Astrocyte (in vitro differentiated cells and primary cell): ENCODE data around the gene IMPDH2. TPM values are rescaled to one million over a fixed set of nuclear protein-coding genes. Genes with fewer than 3 reads are reported as not detected.

Experiments used
- DNase-seq: peaks from one replicate; pipeline ENCODE4 v3.0.0-alpha.2; 2010; ENCODE audit warnings: low read depth
- FAIRE-seq: peaks from 2 replicates; lab custom pipeline; 2011; peaks lifted over from hg19 to GRCh38; lab: Jason Lieb, UNC
- H2AFZ ChIP-seq: 2 replicates; pipeline ENCODE4 v1.6.0; 2012; ENCODE audit warnings: low read depth, low read length, inconsistent platforms
- H3K27ac ChIP-seq: 2 replicates; pipeline ENCODE4 v1.5.1; 2011; ENCODE audit warnings: low read depth, low read length, inconsistent platforms
- H3K27me3 ChIP-seq: 2 replicates; pipeline ENCODE4 v1.6.0; 2011; ENCODE audit warnings: low read length, inconsistent platforms; ENCODE audit not compliant: insufficient read depth
- H3K36me3 ChIP-seq: 2 replicates; pipeline ENCODE4 v1.5.1; 2011; ENCODE audit warnings: low read length, inconsistent platforms; ENCODE audit not compliant: insufficient read depth
- H3K4me1 ChIP-seq: 2 replicates; pipeline ENCODE4 v1.5.1; 2011; ENCODE audit warnings: low read length, inconsistent platforms; ENCODE audit not compliant: insufficient read depth
- H3K4me2 ChIP-seq: 2 replicates; pipeline ENCODE4 v1.6.0; 2012; ENCODE audit warnings: low read length, inconsistent platforms
- H3K4me3 ChIP-seq: 2 replicates; pipeline ENCODE4 v1.5.1; 2011; ENCODE audit warnings: low read depth, mild to moderate bottlenecking, low read length, inconsistent platforms; ENCODE audit not compliant: insufficient read depth
- H3K79me2 ChIP-seq: 2 replicates; pipeline ENCODE4 v1.6.0; 2012; ENCODE audit warnings: mild to moderate bottlenecking, low read length, inconsistent platforms; ENCODE audit not compliant: insufficient read depth
- H3K9ac ChIP-seq: 2 replicates; pipeline ENCODE4 v1.6.0; 2012; ENCODE audit warnings: mild to moderate bottlenecking, low read length, inconsistent platforms
- H3K9me3 ChIP-seq: 2 replicates; pipeline ENCODE4 v1.5.1; 2012; ENCODE audit warnings: low read depth, mild to moderate bottlenecking, low read length, inconsistent platforms; ENCODE audit not compliant: insufficient read depth
- H4K20me1 ChIP-seq: 2 replicates; pipeline ENCODE4 v1.6.0; 2012; ENCODE audit warnings: low read length, inconsistent platforms; ENCODE audit not compliant: insufficient read depth
- H3K27ac Mint-ChIP-seq: one replicate; pipeline ENCODE4 v1.8.0; 2021; ENCODE audit warnings: mild to moderate bottlenecking, mixed read lengths; ENCODE audit not compliant: unreplicated experiment
- H3K27me3 Mint-ChIP-seq: one replicate; pipeline ENCODE4 v1.8.0; 2021; ENCODE audit warnings: low read depth, mixed read lengths; ENCODE audit not compliant: unreplicated experiment
- H3K36me3 Mint-ChIP-seq: one replicate; pipeline ENCODE4 v1.8.0; 2021; ENCODE audit warnings: low read depth, mixed read lengths; ENCODE audit not compliant: unreplicated experiment
- H3K4me1 Mint-ChIP-seq: one replicate; pipeline ENCODE4 v1.8.0; 2021; ENCODE audit warnings: low read depth, mixed read lengths; ENCODE audit not compliant: unreplicated experiment
- H3K4me3 Mint-ChIP-seq: one replicate; pipeline ENCODE4 v1.8.0; 2021; ENCODE audit warnings: mild to moderate bottlenecking, moderate library complexity, mixed read lengths; ENCODE audit not compliant: unreplicated experiment
- H3K9me3 Mint-ChIP-seq: one replicate; pipeline ENCODE4 v1.8.0; 2021; ENCODE audit warnings: mild to moderate bottlenecking, mixed read lengths; ENCODE audit not compliant: unreplicated experiment
- EZH2 ChIP-seq: IDR thresholded peaks from 2 replicates; pipeline ENCODE4 v1.6.1; 2012; ENCODE audit warnings: mild to moderate bottlenecking, low read length, inconsistent platforms; ENCODE audit not compliant: insufficient read depth
- total RNA-seq: library from RNA; stranded (reverse); gene quantifications from 2 replicates; pipeline ENCODE4 v1.2.1, GENCODE V29; 2021
- TF ChIP-seq, protein P1 (sequence below): IDR thresholded peaks from 2 replicates; pipeline ENCODE4 v1.5.1; 2011; ENCODE audit warnings: low read depth, mild to moderate bottlenecking, inconsistent platforms, low read length, moderate library complexity; ENCODE audit not compliant: insufficient read depth

The IMPDH2 gene
- total RNA-seq, 1 donor from 2014 or later = 119 TPM

- H3K4me1 Mint-ChIP-seq = peaks cover 12% of the 10 kb centered on the region
- peak overlapping the region; percentile 79 for H3K4me3 ChIP-seq
- peak overlapping the region; percentile 83 for H3K4me3 Mint-ChIP-seq
- peak overlapping the region; percentile 98 for H3K4me2 ChIP-seq
- H3K27ac ChIP-seq = peak overlapping the region; percentile 52
- H3K79me2 ChIP-seq = peaks cover 73% of the 10 kb centered on the region
- no peaks in the 10 kb centered on the region for H3K27me3 Mint-ChIP-seq
- no peaks in the 10 kb centered on the region for H3K9me3 Mint-ChIP-seq
- no peaks in the 10 kb centered on the region for H3K9me3 ChIP-seq
- H3K27ac Mint-ChIP-seq = peak overlapping the region; percentile 66
- peaks cover 16% of the 10 kb centered on the region for H3K36me3 Mint-ChIP-seq
- H2AFZ ChIP-seq = peak overlapping the region; percentile 87
- H3K9ac ChIP-seq = peak overlapping the region; percentile 81
- FAIRE-seq (no peak), DNase-seq (no peak)
- peaks cover 22% of the 10 kb centered on the region for H3K4me1 ChIP-seq
- TF ChIP-seq, protein P1, sequence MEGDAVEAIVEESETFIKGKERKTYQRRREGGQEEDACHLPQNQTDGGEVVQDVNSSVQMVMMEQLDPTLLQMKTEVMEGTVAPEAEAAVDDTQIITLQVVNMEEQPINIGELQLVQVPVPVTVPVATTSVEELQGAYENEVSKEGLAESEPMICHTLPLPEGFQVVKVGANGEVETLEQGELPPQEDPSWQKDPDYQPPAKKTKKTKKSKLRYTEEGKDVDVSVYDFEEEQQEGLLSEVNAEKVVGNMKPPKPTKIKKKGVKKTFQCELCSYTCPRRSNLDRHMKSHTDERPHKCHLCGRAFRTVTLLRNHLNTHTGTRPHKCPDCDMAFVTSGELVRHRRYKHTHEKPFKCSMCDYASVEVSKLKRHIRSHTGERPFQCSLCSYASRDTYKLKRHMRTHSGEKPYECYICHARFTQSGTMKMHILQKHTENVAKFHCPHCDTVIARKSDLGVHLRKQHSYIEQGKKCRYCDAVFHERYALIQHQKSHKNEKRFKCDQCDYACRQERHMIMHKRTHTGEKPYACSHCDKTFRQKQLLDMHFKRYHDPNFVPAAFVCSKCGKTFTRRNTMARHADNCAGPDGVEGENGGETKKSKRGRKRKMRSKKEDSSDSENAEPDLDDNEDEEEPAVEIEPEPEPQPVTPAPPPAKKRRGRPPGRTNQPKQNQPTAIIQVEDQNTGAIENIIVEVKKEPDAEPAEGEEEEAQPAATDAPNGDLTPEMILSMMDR = no peak
- TF ChIP-seq EZH2 = no peak
- peaks cover 23% of the 10 kb centered on the region for H3K36me3 ChIP-seq
- peaks cover 47% of the 10 kb centered on the region for H4K20me1 ChIP-seq
- no peaks in the 10 kb centered on the region for H3K27me3 ChIP-seq
Observed at GRCh38 chr3:49017229-49017970, 11.8 kb downstream of the IMPDH2 start.

DNA sequence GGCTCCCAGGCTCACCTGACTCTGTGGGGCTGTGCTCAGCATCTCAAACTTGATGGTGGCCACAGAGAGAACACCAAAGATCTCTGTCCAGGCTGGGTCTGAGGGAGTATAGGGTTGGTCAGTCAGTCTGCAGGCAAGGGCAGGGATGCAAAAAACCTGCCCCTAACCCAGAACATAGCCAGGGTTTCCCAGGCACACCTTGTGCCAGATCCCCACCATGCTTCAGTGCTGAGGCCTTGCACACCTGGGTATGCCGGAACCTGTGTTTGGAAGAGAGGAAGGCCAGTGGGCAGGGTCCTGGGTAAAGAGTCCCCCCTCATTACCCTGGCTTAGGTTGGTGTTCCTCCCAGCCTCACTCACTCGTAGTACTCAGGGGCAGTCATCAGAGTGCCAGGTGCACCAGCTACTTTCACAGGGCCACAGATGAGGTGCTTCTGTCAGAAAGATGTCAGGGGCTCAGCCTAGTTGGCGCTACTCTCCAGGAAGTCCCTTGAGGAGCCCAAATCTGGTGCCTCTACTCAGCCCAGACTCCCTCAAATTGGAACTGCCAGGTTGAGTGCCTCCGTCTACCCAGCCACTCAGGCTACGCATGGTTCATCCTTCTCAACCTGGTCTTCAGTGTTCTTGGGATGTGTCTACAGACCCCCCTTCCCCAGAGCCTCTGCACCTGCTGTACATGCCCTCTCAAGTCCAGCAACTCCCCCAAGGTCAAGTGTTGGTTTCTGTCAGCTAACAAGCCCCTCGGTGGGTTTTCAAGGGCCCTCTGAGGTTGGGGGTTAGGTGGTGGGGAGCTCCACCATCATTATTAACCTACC is 12.6 kb downstream of the IMPDH2 start:
- no peak overlapping the region for H3K27ac ChIP-seq
- Mint-ChIP-seq H3K4me3 (peak overlapping the region; percentile 62), H3K9me3 (no peaks in the 10 kb centered on the region), H3K36me3 (peaks cover 24% of the 10 kb centered on the region), H3K4me1 (peaks cover 12% of the 10 kb centered on the region), H3K27me3 (no peaks in the 10 kb centered on the region), H3K27ac (peak overlapping the region; percentile 18)
- peaks cover 27% of the 10 kb centered on the region for H3K36me3 ChIP-seq
- FAIRE-seq (no peak), DNase-seq (no peak)
- TF ChIP-seq, protein P1 = no peak
- no peak for TF ChIP-seq EZH2
- H3K79me2 ChIP-seq = peaks cover 77% of the 10 kb centered on the region
- H3K4me1 ChIP-seq = peaks cover 22% of the 10 kb centered on the region
- peak overlapping the region; percentile 98 for H3K4me2 ChIP-seq
- H3K9ac ChIP-seq = peak overlapping the region; percentile 81
- no peak overlapping the region for H3K4me3 ChIP-seq
- no peaks in the 10 kb centered on the region for H3K9me3 ChIP-seq
- H3K27me3 ChIP-seq = no peaks in the 10 kb centered on the region
- peaks cover 54% of the 10 kb centered on the region for H4K20me1 ChIP-seq
- H2AFZ ChIP-seq = no peak overlapping the region
